Left ventricle myocardium inferior (tissue), 1 donor: Measurements from ENCODE around the gene MTMR11. TPM values are rescaled to one million over a fixed set of nuclear protein-coding genes. Genes with fewer than 3 reads are reported as not detected.

Source experiments
- DNase-seq: peaks from one replicate; pipeline ENCODE4 v3.0.0-alpha.2; 2020
- H3K27ac ChIP-seq: fragments of 200-600 bp; replicated peaks from 2 replicates; pipeline ENCODE4 v1.8.0; 2021
- H3K27me3 ChIP-seq: fragments of 200-600 bp; 2 replicates; pipeline ENCODE4 v1.8.0; 2021; ENCODE audit warnings: low read depth
- H3K36me3 ChIP-seq: fragments of 200-600 bp; 2 replicates; pipeline ENCODE4 v1.8.0; 2021
- H3K4me1 ChIP-seq: fragments of 200-600 bp; 2 replicates; pipeline ENCODE4 v1.8.0; 2021
- H3K4me3 ChIP-seq: fragments of 200-600 bp; 2 replicates; pipeline ENCODE4 v1.8.0; 2021; ENCODE audit warnings: mild to moderate bottlenecking, moderate library complexity
- H3K9me3 ChIP-seq: fragments of 200-600 bp; replicated peaks from 2 replicates; pipeline ENCODE4 v1.8.0; 2021
- CTCF ChIP-seq: fragments of 200-600 bp; IDR thresholded peaks from 2 replicates; pipeline ENCODE4 v1.8.0; 2021; ENCODE audit warnings: antibody characterized with exemption, mild to moderate bottlenecking, borderline replicate concordance
- intact Hi-C: fragments of 100-400 bp; cut with micrococcal nuclease; formaldehyde crosslinking; loops from one replicate; pipeline ENCODE4 v1.11.0; 2022
- long read RNA-seq: library from polyadenylated mRNA; unstranded; transcript quantifications from one replicate; pipeline ENCODE4 v2.0.0, GENCODE V29; 2021
- total RNA-seq: library from RNA; stranded (reverse); fragmentation: NEBNext Ultra II Directional; extraction: Animal tissue kit (Norgen Biotek cat#: 25700); gene quantifications from one replicate; pipeline ENCODE4 v1.2.1, GENCODE V29; 2021
- donor health status: DM: no; HTN: yes; CAD: no; lungs with severe emphysema.

MTMR11 gene
- total RNA-seq: 4.9 TPM
- long read RNA-seq, partial matches to known transcripts: 1 of 6 reads
- long read RNA-seq, other reads (novel, unspliced or antisense): 3 of 6 reads

- H3K27me3 ChIP-seq: no peaks in the 10 kb centered on the region
- TF ChIP-seq CTCF: no peak
- intact Hi-C loops: no loop called here
- no peak for DNase-seq
- no peaks in the 10 kb centered on the region for H3K9me3 ChIP-seq
- peaks cover 50% of the 10 kb centered on the region for H3K4me1 ChIP-seq
- no peaks in the 10 kb centered on the region for H3K36me3 ChIP-seq
- H3K27ac ChIP-seq: peak within 1 kb of the TSS; percentile 86
- peak within 1 kb of the TSS; percentile 69 for H3K4me3 ChIP-seq
These were observed at the start of gene MTMR11 for GRCh38 chr1:149936170-149936991. TSS of gene MTMR11 (minus strand) at chr1:149936879. CDS start at chr1:149936647, 232 bp downstream.

GRCh38 chr1:149979972-149980540, 43.4 kb upstream of the MTMR11 start:
- peaks cover 22% of the 10 kb centered on the region for H3K36me3 ChIP-seq
- H3K27me3 ChIP-seq: no peaks in the 10 kb centered on the region
- H3K27ac ChIP-seq: no peak overlapping the region
- intact Hi-C loops: no loop called here
- no peak overlapping the region for H3K4me3 ChIP-seq
- H3K4me1 ChIP-seq: peaks cover 44% of the 10 kb centered on the region
- DNase-seq: no peak
- no peak for TF ChIP-seq CTCF
- no peaks in the 10 kb centered on the region for H3K9me3 ChIP-seq

- Histone ChIP-seq H3K4me1 (peaks cover 38% of the 10 kb centered on the region), H3K27me3 (no peaks in the 10 kb centered on the region)
These were observed 42.7 kb upstream of the MTMR11 start for GRCh38 chr1:149979245-149979971.

GRCh38 chr1:149978547-149979023, 41.9 kb upstream of the MTMR11 start:
- Histone ChIP-seq H3K36me3 (peaks cover 33% of the 10 kb centered on the region), H3K9me3 (no peaks in the 10 kb centered on the region), H3K4me3 (no peak overlapping the region), H3K27ac (no peak overlapping the region), H3K4me1 (peaks cover 33% of the 10 kb centered on the region), H3K27me3 (no peaks in the 10 kb centered on the region)
- intact Hi-C loops: no loop called here
- no peak for DNase-seq
- no peak for TF ChIP-seq CTCF

More at GRCh38 chr1:149979245-149979971, 42.7 kb upstream of the MTMR11 start:
- no peaks in the 10 kb centered on the region for H3K9me3 ChIP-seq
- no peak overlapping the region for H3K27ac ChIP-seq
- no peak for DNase-seq
- no peak overlapping the region for H3K4me3 ChIP-seq
- H3K36me3 ChIP-seq: peaks cover 26% of the 10 kb centered on the region
- TF ChIP-seq CTCF: no peak
- intact Hi-C loops: no loop called here

GRCh38 chr1:149977345-149977744, 40.7 kb upstream of the MTMR11 start:
- Histone ChIP-seq H3K27me3 (no peaks in the 10 kb centered on the region), H3K27ac (no peak overlapping the region)
- no peak for DNase-seq

More at GRCh38 chr1:149977345-149977744, 40.7 kb upstream of the MTMR11 start:
- no peaks in the 10 kb centered on the region for H3K9me3 ChIP-seq
- no peak for TF ChIP-seq CTCF
- H3K36me3 ChIP-seq: peaks cover 46% of the 10 kb centered on the region
- intact Hi-C loops: no loop called here
- H3K4me1 ChIP-seq: peaks cover 33% of the 10 kb centered on the region
- H3K4me3 ChIP-seq: no peak overlapping the region
